Small intestine (tissue), 7 donors: ENCODE data around the gene SHISA2. TPM values are rescaled to one million over a fixed set of nuclear protein-coding genes. Genes with fewer than 3 reads are reported as not detected.

ENCODE experiments used
- DNase-seq, 2 donors: peaks; one replicate each; pipeline versions ENCODE4 v3.0.0 to v3.0.0-alpha.2; 2013
- FAIRE-seq: peaks from 2 replicates; lab custom pipeline; 2012; peaks lifted over from hg19 to GRCh38; lab: Jason Lieb, UNC
- H3K27ac ChIP-seq, 3 donors: one replicate each; pipeline ENCODE4 v1.5.1; 2013; ENCODE audit warnings: low read length in 2 of 3, mild to moderate bottlenecking in 2 of 3, control low read depth in 1 of 3, inconsistent platforms in 1 of 3, low read depth in 1 of 3, moderate library complexity in 1 of 3
- H3K27me3 ChIP-seq, 3 donors: one replicate each; pipeline ENCODE4 v1.6.1; 2013; ENCODE audit warnings: low read length in 3 of 3, inconsistent platforms in 1 of 3; ENCODE audit not compliant: control insufficient read depth in 3 of 3, insufficient read depth in 3 of 3
- H3K36me3 ChIP-seq, 3 donors: one replicate each; pipeline ENCODE4 v1.6.1; 2013; ENCODE audit warnings: low read length in 3 of 3, inconsistent platforms in 1 of 3, low read depth in 1 of 3, mild to moderate bottlenecking in 1 of 3, moderate library complexity in 1 of 3; ENCODE audit not compliant: control insufficient read depth in 3 of 3, insufficient read depth in 2 of 3
- H3K4me1 ChIP-seq, 3 donors: one replicate each; pipeline ENCODE4 v1.6.1; 2013; ENCODE audit warnings: low read length in 2 of 3, inconsistent platforms in 1 of 3, low read depth in 1 of 3, mild to moderate bottlenecking in 1 of 3, moderate library complexity in 1 of 3; ENCODE audit not compliant: control insufficient read depth in 3 of 3, insufficient read depth in 2 of 3
- H3K4me3 ChIP-seq, 3 donors: one replicate each; pipeline ENCODE4 v1.5.1; 2013; ENCODE audit warnings: low read length in 3 of 3, control low read depth in 1 of 3, inconsistent platforms in 1 of 3, low read depth in 1 of 3, mild to moderate bottlenecking in 1 of 3, moderate library complexity in 1 of 3
- H3K9me3 ChIP-seq, 2 donors: one replicate each; pipeline ENCODE4 v1.6.1; 2013; ENCODE audit warnings: low read depth in 1 of 2, low read length in 1 of 2; ENCODE audit not compliant: control insufficient read depth in 2 of 2, insufficient read depth in 1 of 2
- WGBS, 3 donors: extraction: QIAGEN DNeasy Blood & Tissue Kit; methylation state at CpG; one replicate each; pipeline ENCODE4 v1.1.7; 2013; 5-methylcytosine and 5-hydroxymethylcytosine counted together
- polyA plus RNA-seq, 4 donors: library from polyadenylated mRNA; stranded (reverse) in 3 of 4; unstranded in 1 of 4; fragments of 200-250 nt in 3 of 4; fragments of 120-200 nt in 1 of 4; gene quantifications; one replicate each; pipeline versions ENCODE4 v1.2.1 to v1.2.3, GENCODE V29; 2013
- donor health status: healthy with polysubstance abuse.
- donor health status: control.
- donor health status: control.
- donor health status: Bipolar disorder and iron deficiency.
- donor health status: healthy.

SHISA2 gene
- polyA plus RNA-seq, 4 donors: 0.19 to 4.1 (median 0.27) TPM; not detected in 1

DNA sequence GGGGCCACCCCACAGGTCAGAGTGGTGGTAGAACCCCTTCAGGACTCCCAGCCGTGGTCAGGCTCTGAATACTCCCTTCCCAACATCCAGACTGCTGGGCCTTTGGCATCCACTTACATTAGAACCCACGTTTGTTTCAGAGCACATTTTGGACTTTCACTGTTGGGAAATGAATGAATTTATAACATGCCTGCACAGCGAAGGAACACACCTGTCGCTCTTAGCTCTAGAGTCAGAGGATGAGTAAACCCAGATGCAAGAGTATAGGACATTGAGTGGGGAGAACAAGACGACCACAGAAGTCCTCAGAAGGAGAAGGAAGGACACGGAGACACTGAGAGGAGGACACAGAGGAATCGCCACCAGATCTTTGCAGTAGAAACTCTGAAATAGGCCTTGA is 30.9 kb downstream of the SHISA2 start:
- DNase-seq: no peak
- no peak overlapping the region for H3K27ac ChIP-seq
- FAIRE-seq: no peak
- H3K36me3 ChIP-seq: no peaks in the 10 kb centered on the region
- peaks cover 0 to 9% (median 0%) of the 10 kb centered on the region in 3 donors for H3K4me1 ChIP-seq
- H3K4me3 ChIP-seq: no peak overlapping the region
- H3K9me3 ChIP-seq: no peaks in the 10 kb centered on the region
- 62 to 83% (median 77%) methylated on average over 7 of the region's 7 CpGs for WGBS, 3 donors
- H3K27me3 ChIP-seq: no peaks in the 10 kb centered on the region

DNA sequence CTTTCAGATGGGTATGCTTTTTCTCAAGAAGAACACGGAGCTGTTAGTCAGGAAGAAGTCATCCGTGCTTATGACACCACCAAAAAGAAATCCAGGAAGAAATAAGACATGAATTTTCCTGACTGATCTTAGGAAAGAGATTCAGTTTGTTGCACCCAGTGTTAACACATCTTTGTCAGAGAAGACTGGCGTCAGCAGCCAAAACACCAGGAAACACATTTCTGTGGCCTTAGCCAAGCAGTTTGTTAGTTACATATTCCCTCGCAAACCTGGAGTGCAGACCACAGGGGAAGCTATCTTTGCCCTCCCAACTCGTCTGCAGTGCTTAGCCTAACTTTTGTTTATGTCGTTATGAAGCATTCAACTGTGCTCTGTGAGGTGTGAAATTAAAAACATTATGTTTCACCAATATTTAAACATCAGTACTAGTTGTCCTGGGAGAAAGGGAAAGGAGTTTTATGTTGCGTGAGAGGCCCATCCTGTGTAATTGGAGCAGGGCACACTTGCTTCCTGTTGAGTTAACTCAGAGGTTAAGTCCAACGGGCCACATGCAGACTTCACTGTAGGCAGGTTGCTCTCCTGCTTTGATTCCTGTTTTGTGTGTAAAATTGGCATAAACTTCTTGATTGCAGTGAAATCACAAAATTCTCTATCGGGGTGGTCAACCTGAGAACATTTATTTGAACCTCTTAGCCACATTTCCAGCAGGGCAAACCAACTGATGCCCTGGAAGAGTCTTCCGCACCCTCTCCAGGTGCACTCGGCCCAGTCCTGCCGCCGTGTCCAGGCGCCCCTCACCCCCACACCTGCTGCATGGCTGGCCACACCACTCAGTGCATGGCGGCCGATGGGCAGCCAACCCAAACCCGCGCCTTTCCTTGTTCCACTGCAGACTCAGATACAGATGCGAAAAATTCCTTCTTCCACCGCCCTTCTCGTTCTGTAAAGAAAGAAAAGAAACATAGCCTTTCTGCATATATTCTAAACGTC is 31.6 kb downstream of the SHISA2 start:
- Histone ChIP-seq H3K27ac (no peak overlapping the region), H3K27me3 (no peaks in the 10 kb centered on the region), H3K36me3 (no peaks in the 10 kb centered on the region), H3K4me3 (no peak overlapping the region), H3K4me1 (peaks cover 0 to 6% (median 0%) of the 10 kb centered on the region in 3 donors), H3K9me3 (no peaks in the 10 kb centered on the region)
- 79 to 85% (median 83%) methylated on average over 22 of the region's 22 CpGs for WGBS, 3 donors
- DNase-seq (no peak), FAIRE-seq (no peak)

DNA sequence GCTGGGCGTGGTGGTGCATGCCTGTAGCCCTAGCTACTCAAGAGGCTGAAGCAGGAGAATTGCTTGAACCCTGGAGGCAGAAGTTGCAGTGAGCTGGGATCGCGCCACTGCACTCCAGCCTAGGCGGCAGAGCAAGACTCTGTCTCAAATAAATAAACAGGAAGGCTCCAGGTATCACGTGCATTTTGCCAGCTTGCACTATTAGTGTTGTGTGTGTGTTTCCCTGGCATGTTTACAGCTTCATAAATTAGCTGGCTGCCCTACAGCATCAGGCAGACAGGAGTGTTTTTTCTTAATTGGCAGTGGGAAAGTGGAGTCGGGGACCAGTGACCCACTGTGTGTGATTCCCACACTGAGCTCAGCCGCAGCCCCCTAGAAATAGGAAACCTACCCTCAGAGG is 32.6 kb downstream of the SHISA2 start:
- WGBS, 3 donors: 86 to 89% (median 87%) methylated on average over 7 of the region's 7 CpGs
- Histone ChIP-seq H3K36me3 (no peaks in the 10 kb centered on the region), H3K27ac (no peak overlapping the region), H3K4me1 (peaks cover 0 to 5% (median 0%) of the 10 kb centered on the region in 3 donors), H3K27me3 (no peaks in the 10 kb centered on the region), H3K4me3 (no peak overlapping the region), H3K9me3 (no peaks in the 10 kb centered on the region)
- FAIRE-seq: no peak
- DNase-seq: no peak

DNA sequence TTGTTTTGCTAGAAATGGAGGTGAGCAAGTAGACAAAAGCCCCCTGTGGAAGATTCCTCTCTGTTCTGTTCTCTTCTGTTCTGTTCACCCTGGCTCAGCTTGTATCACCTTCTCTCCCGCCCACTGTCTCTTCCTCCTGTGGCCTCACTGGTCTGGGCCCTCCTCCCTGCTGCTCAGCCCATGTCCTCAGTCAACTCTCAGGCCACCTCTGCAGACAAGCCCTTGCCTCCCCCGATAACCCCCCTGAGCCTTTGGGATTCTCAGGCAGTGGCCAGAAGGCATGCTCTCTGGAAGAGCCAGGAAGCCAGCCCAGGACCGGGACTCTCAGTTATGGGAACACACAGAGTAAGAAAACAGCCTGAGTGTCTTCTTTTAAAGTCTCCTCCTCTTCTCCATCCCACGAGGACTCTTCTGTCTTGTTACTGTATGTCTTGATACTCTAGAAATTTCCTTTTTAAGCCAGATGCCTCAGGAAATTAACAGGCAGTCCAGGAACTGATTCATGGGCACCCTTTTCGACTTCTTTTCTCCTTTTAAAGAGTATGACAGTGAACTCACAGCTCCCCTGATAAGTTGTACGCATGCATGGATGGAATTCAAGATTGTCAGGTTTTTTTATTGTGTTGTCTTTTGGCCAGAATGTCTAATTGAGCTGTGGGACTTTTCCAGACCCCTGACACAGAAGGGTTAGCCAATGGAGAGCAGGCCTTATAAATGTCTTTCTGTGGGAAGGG is 33.7 kb downstream of the SHISA2 start:
- peaks cover 0 to 2% (median 0%) of the 10 kb centered on the region in 3 donors for H3K36me3 ChIP-seq
- H3K27me3 ChIP-seq: no peaks in the 10 kb centered on the region
- H3K9me3 ChIP-seq: no peaks in the 10 kb centered on the region
- H3K4me3 ChIP-seq: no peak overlapping the region
- DNase-seq (no peak), FAIRE-seq (no peak)
- 63 to 67% (median 65%) methylated on average over 6 of the region's 6 CpGs for WGBS, 3 donors
- H3K4me1 ChIP-seq: peaks cover 0 to 4% (median 0%) of the 10 kb centered on the region in 3 donors
- no peak overlapping the region for H3K27ac ChIP-seq

DNA sequence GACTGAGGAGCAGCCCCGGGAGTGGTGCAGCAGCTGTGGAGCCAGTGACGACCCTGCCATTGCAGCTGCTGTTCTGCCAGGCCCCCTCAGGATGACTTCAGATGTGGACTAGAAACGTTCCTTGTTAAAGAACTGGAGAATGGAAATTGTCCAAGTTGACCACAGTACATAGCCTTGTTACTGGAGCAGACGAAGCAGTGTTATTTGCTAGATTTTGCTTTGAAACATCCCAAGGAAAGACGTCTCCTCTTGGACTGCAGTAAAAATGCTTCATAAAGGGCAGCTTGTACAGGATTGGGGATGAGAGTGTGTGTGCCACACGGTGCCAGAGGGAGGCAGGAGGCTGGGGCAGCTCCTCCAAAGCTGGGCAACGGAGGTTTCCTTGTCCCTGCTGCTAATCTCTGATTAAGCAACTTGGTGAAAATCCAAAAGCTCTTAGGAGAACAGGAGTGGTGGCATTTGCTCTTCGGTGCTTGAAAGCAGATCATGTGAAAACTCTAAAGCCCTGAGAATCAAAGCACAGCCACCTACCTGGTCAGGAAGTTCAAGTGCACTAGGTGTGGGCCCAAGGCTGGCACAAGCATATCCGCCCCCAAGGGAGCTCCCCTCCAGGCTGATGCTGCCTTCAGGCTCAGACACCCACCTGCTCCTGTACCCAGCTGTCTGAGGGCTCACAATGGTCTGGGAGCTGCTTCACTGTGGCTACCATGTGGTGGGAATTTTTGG is 34.5 kb downstream of the SHISA2 start:
- no peaks in the 10 kb centered on the region for H3K9me3 ChIP-seq
- FAIRE-seq (no peak), DNase-seq (no peak)
- 56 to 61% (median 60%) methylated on average over 9 of the region's 9 CpGs for WGBS, 3 donors
- peaks cover 0 to under 1% (median 0%) of the 10 kb centered on the region in 3 donors for H3K27me3 ChIP-seq
- H3K36me3 ChIP-seq: peaks cover 0 to 2% (median 0%) of the 10 kb centered on the region in 3 donors
- H3K4me3 ChIP-seq: no peak overlapping the region
- H3K4me1 ChIP-seq: no peaks in the 10 kb centered on the region
- no peak overlapping the region for H3K27ac ChIP-seq

DNA sequence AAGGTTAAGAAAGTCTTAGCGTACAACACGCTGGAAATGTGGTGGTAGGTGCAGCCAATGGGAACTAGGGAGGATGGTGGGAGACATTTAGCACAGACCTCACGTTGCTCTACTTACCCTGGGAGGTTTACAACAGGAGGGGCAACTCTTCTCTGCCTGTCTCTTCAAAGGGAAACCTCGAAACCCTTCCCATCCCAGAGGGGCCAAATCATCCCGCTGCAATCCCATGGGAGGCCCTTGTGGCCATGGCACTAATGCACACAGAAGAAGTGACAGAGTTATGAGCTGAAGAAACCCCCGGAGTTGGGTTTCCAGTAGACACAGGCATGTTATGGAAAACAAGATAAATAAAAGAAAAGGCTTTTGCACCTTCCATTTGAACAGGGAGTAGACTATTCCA is 35.6 kb downstream of the SHISA2 start:
- Histone ChIP-seq H3K36me3 (peaks cover 0 to 2% (median 0%) of the 10 kb centered on the region in 3 donors), H3K27me3 (peaks cover 0 to 5% (median 0%) of the 10 kb centered on the region in 3 donors), H3K27ac (no peak overlapping the region), H3K4me3 (no peak overlapping the region), H3K9me3 (no peaks in the 10 kb centered on the region), H3K4me1 (no peaks in the 10 kb centered on the region)
- WGBS, 3 donors: 77 to 90% (median 77%) methylated on average over 6 of the region's 6 CpGs
- DNase-seq: no peak
- no peak for FAIRE-seq

DNA sequence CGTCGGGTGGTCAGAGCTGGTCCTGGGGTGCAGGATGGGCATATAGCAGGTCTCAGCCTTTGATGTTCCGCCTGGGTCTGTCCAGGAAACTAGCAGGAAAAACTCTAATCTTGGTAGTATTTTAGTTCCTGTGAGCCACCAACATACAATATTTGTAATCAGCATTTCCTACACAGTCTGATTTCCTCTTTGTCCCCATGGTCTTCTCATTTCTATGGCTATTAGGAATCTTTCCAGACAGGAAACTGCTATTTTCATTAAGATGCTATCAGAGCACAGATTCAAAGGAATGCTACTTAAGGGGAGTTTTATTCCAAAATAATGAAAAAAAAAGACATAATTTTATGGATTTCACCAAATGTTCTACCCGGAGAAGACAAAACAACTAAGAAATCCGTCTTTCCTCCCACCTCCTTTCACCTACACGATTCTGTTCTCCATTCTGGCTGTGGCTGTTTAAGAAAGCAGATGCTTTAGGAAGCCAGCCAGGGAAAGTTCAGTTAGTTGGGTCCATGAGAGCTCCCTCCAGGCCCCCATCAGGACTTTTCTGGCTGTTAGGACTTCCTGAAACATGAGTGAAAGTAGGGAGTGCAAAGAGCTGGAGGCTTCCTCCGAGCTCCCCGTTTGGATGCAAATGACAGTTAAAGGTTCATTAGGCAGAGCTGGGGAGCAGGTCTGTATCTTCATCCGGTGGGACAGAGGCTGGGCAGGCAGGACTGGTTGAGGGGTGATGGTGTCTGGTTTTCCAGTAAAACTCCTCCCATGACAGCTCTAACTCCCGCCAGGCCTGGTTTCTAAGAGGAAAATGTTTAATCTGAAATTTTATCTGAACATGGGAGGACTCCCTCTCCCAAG is 36.3 kb downstream of the SHISA2 start:
- no peak overlapping the region for H3K4me3 ChIP-seq
- 71 to 83% (median 81%) methylated on average over 10 of the region's 10 CpGs for WGBS, 3 donors
- FAIRE-seq: no peak

More for the DNA sequence above, 36.3 kb downstream of the SHISA2 start:
- no peak overlapping the region for H3K27ac ChIP-seq
- H3K36me3 ChIP-seq: peaks cover 0 to 2% (median 0%) of the 10 kb centered on the region in 3 donors
- no peak for DNase-seq
- no peaks in the 10 kb centered on the region for H3K9me3 ChIP-seq
- H3K4me1 ChIP-seq: no peaks in the 10 kb centered on the region
- H3K27me3 ChIP-seq: peaks cover 0 to 5% (median 0%) of the 10 kb centered on the region in 3 donors
